OCI-M1 (cell line): ENCODE results near the gene ANP32D.
"Not testable (repeated sequence)": the region's sequence is repeated elsewhere in the genome, so short reads cannot be mapped to it uniquely, and the experiment has no call there.

Experiments used
- DNase-seq: peaks from one replicate; lab custom pipeline; 2025; lab: John Stamatoyannopoulos, UW

The ANP32D gene

DNA sequence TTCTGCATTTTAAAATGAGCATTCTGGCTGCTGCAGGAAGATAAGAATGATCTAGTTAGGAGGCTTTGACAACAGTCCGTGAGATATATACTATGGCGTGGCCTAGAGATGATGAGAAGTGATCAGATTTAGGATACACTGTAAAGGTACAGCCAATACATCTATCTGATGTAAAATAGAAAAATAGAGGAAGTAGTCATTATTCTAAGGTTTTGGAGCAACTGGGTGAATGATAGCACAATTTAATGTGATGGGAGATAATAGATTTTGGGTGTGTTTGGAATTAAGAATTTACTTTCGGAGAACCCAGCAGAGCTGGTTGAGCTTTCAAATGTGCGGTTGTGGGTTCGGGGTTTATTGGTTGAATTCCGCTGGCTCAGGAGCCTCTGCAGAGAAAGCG is at the start of gene ANP32D:
Gene ANP32D, plus strand, starts transcription at position 301 of the 400 bp plus-strand sequence. CDS start 106 bp downstream, outside the sequence.
- no peak for DNase-seq

GRCh38 chr12:48423171-48423570 is 49.2 kb upstream of the ANP32D start:
- DNase-seq: no peak

DNA sequence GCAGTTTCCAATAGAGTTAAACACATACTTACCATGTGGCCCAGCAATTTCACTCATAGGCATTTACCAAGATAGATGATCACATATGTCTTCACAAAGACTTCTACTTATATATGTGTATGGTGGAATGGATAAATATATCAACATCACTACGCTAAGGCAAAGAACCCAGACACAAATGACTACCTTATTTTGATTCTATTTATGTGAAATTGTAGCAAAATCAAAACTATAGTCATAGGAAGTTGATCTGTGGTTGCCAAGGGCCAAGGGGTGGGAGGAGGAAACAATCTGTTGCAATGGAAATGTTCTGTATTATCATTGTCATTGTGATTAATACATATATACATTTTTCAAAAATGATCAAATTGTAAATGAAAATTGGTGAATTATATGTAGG is 47.7 kb upstream of the ANP32D start:
- DNase-seq: no peak

GRCh38 chr12:48434016-48434415 is 38.3 kb upstream of the ANP32D start:
- DNase-seq: not testable (repeated sequence)

- no peak for DNase-seq
Measured at GRCh38 chr12:48441069-48441468, 31.3 kb upstream of the ANP32D start.

DNA sequence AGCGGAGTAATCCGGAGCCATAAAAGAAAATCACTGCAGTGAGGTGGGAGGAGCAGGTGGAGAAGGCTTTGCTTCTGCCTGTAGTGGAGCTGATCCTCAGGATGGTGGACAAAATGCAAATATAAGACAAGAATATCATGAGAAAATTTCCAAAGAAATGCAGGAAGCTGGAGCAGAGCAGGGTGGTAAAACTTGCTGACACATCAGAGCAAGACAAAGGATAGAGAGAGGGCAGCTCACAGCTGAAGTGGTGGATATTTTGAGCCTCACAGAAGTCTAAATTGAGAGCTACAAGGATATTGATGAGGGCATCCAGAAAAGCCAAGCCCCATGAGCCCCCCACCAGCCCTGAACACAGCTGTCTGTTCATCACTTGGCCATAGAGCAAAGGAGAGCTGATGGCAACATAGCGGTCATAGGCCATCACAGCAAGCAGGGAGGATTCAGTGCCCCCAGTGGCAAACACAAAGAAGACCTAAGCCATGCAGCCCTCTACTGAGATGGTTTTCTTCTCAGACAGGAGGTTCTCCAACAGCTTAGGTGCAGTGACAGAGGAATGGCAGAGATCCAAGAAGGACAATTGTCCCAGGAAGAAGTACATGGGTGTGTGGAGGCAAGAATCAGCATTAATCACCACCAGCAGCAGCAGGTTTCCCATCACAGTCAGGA is 30.0 kb upstream of the ANP32D start:
- peak; percentile 42 for DNase-seq

- no peak for DNase-seq
Measured at GRCh38 chr12:48445538-48445937, 26.8 kb upstream of the ANP32D start.

- DNase-seq: no peak
Measured at GRCh38 chr12:48446161-48446776, 26.1 kb upstream of the ANP32D start.

- peak; percentile 17 for DNase-seq
Measured at GRCh38 chr12:48447755-48448154, 24.6 kb upstream of the ANP32D start.

DNA sequence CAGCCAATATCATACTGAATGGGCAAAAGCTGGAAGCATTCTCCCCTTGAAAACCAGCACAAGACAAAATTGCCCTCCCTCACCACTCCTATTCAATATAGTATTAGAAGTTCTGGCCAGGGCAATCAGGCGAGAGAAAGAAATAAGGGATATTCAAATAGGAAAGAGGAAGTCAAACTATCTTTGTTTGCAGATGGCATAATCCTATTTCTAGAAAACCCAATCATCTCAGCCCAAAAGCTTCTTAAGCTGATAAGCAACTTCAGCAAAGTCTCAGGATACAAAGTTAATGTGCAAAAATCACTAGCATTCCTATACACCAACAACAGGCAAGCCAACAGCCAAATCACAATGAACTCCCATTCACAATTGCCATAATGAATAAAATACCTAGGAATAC is 21.0 kb upstream of the ANP32D start:
- peak; percentile 95 for DNase-seq

- DNase-seq: not testable (repeated sequence)
Measured at GRCh38 chr12:48452961-48453360, 19.4 kb upstream of the ANP32D start.

DNA sequence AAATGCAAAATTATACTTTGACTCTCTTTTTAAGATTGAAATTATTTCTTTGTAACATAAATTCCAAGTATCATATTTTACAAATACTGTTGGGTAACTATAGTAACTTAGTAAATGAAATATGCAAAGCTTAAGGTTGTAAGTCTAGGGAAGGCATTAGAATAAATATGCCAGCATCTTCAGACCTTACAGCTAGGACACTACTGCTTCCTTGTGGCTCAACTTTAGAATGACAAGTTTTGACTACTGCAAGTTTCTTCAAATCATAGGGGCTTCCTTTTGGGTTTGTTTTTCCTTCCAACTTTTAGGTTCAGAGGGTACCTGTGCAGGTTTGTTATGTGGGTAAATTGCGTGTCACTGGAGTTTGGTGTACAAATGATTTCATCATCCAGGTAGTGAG is 17.7 kb upstream of the ANP32D start:
- peak; percentile 76 for DNase-seq

GRCh38 chr12:48455116-48455515 is 17.2 kb upstream of the ANP32D start:
- no peak for DNase-seq

GRCh38 chr12:48459259-48459658 is 13.1 kb upstream of the ANP32D start:
- peak; percentile 80 for DNase-seq

DNA sequence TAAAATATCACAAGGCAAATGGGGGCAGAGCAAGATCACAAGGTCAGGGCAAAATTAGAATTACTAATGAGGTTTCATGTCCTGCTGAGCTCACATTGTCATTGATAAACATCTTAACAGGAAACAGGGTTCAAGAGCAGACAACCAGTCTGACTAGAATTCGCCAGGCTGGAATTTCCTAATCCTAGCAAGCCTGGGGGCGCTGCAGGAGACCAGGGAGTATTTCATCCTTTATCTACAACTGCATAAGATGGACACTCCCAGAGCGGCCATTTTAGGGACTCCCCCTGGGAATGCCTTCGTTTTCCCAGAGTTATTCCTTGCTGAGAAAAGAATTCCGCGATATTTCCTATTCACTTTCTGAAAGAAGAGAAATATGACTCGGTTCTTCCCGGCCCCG is 3.3 kb upstream of the ANP32D start:
- not testable (repeated sequence) for DNase-seq

GRCh38 chr12:48473061-48473460 is 702 bp downstream of the ANP32D start:
- no peak for DNase-seq

GRCh38 chr12:48474497-48474896 is 2.1 kb downstream of the ANP32D start:
- DNase-seq: not testable (repeated sequence)

- no peak for DNase-seq
Measured at GRCh38 chr12:48482198-48482597, 9.8 kb downstream of the ANP32D start, which contains the start of gene C12orf54. Gene C12orf54, plus strand, starts transcription at chr12:48482498. Its CDS starts 799 bp downstream, at chr12:48483297.

GRCh38 chr12:48482930-48483329 is 10.6 kb downstream of the ANP32D start:
- no peak for DNase-seq

GRCh38 chr12:48486261-48486660 is 13.9 kb downstream of the ANP32D start:
- no peak for DNase-seq

DNA sequence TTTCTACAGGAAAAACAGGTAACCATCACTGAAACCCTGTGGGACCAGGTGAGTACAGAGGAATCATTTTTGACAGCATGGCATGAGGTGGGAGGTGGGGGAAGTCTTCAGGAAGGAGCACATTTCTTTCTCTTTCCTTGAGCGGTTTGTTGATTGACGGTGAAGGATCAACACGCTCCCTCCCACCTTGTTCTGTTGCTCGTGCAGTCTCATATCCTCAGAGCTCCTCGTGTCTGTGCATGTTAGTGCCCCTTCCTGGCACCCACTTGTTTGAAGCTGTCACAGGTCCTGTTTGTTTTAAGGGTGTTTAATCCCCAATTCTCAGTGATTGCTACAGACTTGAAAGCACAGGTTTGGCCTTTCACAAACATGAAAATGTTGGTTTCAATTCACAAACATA is 14.3 kb downstream of the ANP32D start:
- DNase-seq: no peak

- peak; percentile 61 for DNase-seq
Measured at GRCh38 chr12:48489012-48489411, 16.7 kb downstream of the ANP32D start.

- DNase-seq: not testable (repeated sequence)
Measured at GRCh38 chr12:48489456-48489855, 17.1 kb downstream of the ANP32D start.

DNA sequence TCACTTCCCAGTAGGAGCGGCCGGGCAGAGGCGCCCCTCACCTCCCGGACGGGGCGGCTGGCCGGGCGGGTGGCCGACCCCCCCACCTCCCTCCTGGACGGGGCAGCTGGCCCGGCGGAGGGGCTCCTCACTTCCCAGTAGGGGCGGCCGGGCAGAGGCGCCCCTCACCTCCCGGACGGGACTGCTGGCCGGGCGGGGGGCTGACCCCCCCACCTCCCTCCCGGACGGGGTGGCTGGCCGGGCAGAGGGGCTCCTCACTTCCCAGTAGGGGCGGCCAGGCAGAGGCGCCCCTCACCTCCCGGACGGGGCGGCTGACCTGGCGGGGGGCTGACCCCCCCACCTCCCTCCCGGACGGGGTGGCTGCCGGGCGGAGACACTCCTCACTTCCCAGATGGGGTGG is 27.9 kb downstream of the ANP32D start:
- DNase-seq: not testable (repeated sequence)
